WI38 (cell line): ENCODE data around the gene TFDP2.
"Not testable (repeated sequence)": the region's sequence is repeated elsewhere in the genome, so short reads cannot be mapped to it uniquely, and the experiment has no call there.

ENCODE experiments used
- H3K4me3 ChIP-seq: 2 replicates; pipeline ENCODE4 v1.5.1; 2011; ENCODE audit warnings: low read depth, mild to moderate bottlenecking, control low read depth, low read length
- CTCF ChIP-seq: IDR thresholded peaks from 2 replicates; pipeline ENCODE4 v1.5.1; 2012; ENCODE audit warnings: low read depth, mild to moderate bottlenecking, control low read depth, low read length

The TFDP2 gene

GRCh38 chr3:142013326-142013980, 135.9 kb downstream of the TFDP2 start:
- TF ChIP-seq CTCF = no peak
- no peak overlapping the region for H3K4me3 ChIP-seq

GRCh38 chr3:142009029-142009428, 140.3 kb downstream of the TFDP2 start:
- no peak for TF ChIP-seq CTCF
- no peak overlapping the region for H3K4me3 ChIP-seq

GRCh38 chr3:142007710-142008399, 141.5 kb downstream of the TFDP2 start:
- H3K4me3 ChIP-seq = no peak overlapping the region
- TF ChIP-seq CTCF = no peak

GRCh38 chr3:142004957-142005356, 144.4 kb downstream of the TFDP2 start:
- not testable (repeated sequence) for H3K4me3 ChIP-seq

- TF ChIP-seq CTCF = no peak
- H3K4me3 ChIP-seq = no peak overlapping the region
These were observed 145.3 kb downstream of the TFDP2 start for GRCh38 chr3:142004025-142004424.

- TF ChIP-seq CTCF = no peak
These were observed 146.1 kb downstream of the TFDP2 start for GRCh38 chr3:142003291-142003690.

GRCh38 chr3:142000325-142000870, 148.9 kb downstream of the TFDP2 start:
- H3K4me3 ChIP-seq = no peak overlapping the region
- no peak for TF ChIP-seq CTCF

More at GRCh38 chr3:142003291-142003690, 146.1 kb downstream of the TFDP2 start:
- H3K4me3 ChIP-seq = no peak overlapping the region
